A549 (cell line): ENCODE data around the gene SSPN.

Experiments
- CEBPB ChIP-seq, 2 experiments: fragments of >200 bp in 1 of 2; sonication (Bioruptor Twin) in 1 of 2; formaldehyde crosslinking in 1 of 2; IDR thresholded peaks; 2 replicates each; pipeline ENCODE4 v1.6.1; 2012 to 2016
- HOXB13 ChIP-seq: fragments of 250-450 bp; sonication (Bioruptor Pico); IDR thresholded peaks from 2 replicates; pipeline ENCODE4 v1.5.0; 2020; ENCODE audit warnings: low read depth, mild to moderate bottlenecking, moderate library complexity
- RCOR1 ChIP-seq: fragments of 150-350 bp; IDR thresholded peaks from 2 replicates; pipeline ENCODE4 v1.6.1; 2014; ENCODE audit warnings: antibody characterized with exemption, low read length, low read depth
- RFX5 ChIP-seq: fragments of 450-650 bp; IDR thresholded peaks from 2 replicates; pipeline ENCODE4 v1.7.1; 2014; ENCODE audit warnings: antibody characterized with exemption, mild to moderate bottlenecking, moderate library complexity
- SMC3 ChIP-seq: fragments of >200 bp; sonication (Bioruptor Twin); formaldehyde crosslinking; IDR thresholded peaks from 3 replicates; pipeline ENCODE4 v1.6.1; 2018; ENCODE audit warnings: inconsistent platforms
- SREBF2 ChIP-seq: fragments of 450-650 bp; IDR thresholded peaks from 2 replicates; pipeline ENCODE4 v1.6.1; 2014; ENCODE audit warnings: mild to moderate bottlenecking, moderate library complexity
- TF ChIP-seq, protein P1 (sequence below): fragments of >200 bp; sonication (Bioruptor Twin); formaldehyde crosslinking; IDR thresholded peaks from 3 replicates; pipeline ENCODE4 v1.5.1; 2016
- TF ChIP-seq, protein P2 (sequence below): IDR thresholded peaks from 2 replicates; pipeline ENCODE4 v1.6.1; 2012

DNA sequence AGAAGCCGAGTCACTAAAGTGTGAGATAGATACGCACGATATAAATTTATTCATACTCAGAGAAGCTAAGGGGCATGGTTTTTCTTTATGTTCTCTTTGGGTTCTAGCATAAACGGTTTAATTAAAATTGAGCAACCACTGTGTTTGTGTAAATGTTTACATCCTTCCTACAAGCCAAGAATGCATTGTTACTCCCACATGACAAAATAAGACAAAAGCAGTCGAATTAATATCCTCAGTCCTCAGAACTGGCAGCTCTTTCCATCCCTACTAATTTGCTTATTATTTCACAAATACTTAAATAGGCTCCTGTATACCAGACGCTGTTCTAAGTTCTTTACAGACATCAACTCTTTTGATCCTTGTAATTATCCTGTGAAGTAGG lies 32.0 kb downstream of the SSPN start:
- TF ChIP-seq, protein P1, sequence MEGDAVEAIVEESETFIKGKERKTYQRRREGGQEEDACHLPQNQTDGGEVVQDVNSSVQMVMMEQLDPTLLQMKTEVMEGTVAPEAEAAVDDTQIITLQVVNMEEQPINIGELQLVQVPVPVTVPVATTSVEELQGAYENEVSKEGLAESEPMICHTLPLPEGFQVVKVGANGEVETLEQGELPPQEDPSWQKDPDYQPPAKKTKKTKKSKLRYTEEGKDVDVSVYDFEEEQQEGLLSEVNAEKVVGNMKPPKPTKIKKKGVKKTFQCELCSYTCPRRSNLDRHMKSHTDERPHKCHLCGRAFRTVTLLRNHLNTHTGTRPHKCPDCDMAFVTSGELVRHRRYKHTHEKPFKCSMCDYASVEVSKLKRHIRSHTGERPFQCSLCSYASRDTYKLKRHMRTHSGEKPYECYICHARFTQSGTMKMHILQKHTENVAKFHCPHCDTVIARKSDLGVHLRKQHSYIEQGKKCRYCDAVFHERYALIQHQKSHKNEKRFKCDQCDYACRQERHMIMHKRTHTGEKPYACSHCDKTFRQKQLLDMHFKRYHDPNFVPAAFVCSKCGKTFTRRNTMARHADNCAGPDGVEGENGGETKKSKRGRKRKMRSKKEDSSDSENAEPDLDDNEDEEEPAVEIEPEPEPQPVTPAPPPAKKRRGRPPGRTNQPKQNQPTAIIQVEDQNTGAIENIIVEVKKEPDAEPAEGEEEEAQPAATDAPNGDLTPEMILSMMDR: no peak
- TF ChIP-seq CEBPB (IDR thresholded peaks at IDR 0.05) (no peak), RFX5 (no peak), SMC3 (no peak), RCOR1 (no peak), SREBF2 (no peak), HOXB13 (CRISPR knock-in tag) (no peak)
- TF ChIP-seq, protein P2, sequence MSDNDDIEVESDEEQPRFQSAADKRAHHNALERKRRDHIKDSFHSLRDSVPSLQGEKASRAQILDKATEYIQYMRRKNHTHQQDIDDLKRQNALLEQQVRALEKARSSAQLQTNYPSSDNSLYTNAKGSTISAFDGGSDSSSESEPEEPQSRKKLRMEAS: no peak
